Iris pigment epithelial cell (primary cell): ENCODE data around the gene DUSP5.

Source experiments
- DNase-seq: peaks from one replicate; pipeline ENCODE4 v3.0.0-alpha.2; 2011; ENCODE audit warnings: low read depth

DUSP5 gene

DNA sequence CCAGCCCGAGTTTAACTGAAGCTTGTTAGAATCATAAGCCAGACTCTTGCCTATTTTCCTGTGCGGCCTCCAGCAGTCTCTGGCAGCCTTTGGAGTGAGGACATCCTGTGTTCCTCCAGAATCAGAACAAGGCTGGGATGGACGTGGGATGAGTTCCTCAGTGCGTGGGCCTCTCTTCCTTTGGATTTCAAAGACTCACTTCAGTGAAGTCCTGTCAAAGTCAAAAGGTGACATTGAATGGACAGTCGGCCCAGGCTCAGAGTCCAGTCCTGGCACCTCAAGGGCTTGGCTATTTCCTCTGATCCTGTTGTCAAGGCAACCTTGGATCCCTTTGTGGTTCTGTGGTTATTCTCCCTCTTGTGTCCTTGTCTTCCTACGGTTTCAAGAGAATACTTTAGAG, 48.4 kb downstream of the DUSP5 start:
- no peak for DNase-seq

DNA sequence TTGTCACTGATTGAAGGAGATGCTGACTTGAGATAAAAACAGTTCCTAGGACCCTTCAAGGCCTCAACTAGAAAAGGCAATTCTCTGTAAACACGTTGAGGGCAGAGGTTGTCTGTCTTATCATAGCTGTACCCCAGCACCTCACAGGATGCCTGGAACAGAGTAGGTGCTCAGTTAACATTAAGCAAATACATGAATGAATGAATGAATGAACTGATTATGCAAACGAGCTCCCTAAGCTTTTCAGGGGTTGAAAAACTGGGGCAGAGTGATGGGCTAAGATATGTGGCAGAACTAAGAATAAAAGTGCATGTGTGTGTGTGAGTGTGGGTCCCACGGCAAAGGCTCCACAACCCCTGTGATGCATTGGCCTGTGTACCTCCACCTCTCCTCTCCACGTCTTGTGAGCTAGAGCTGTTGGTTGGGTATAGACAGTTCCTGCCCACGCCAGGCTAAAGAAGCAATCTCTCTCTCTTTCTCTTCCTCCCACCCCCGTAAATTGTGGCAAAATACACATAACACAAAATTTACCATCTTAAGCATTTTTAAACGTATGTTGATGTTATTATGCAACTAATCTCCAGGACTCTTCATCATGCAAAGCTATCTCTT, 48.9 kb downstream of the DUSP5 start:
- DNase-seq, result no peak

DNA sequence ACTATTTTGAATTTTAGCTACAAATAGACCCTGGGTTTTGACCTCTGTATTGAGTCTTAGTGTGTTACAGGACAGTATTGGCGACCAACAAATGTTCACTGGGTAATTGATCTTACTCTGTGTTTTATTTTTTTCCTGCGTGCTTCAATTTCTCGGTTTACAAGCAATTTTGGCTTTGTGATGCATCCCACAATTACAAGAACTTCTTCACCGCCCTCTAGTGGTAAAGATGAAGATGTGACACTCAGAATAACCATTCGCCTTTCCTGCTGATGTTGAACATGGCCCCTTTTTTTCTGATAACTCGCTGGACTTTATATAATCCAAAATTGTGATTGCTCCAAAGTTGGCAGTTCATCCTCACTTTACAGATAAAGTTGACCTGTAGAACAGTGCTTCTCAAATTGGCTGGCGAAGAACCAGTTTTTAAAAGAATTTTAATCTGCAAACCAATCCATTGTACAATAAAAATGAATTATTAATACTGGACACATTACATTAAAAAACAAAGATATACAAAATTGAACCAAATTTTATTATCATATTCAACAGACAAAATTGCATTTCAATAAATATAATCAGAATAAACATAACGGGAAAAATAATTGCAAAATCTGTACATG, 49.5 kb downstream of the DUSP5 start:
- DNase-seq, result peak; percentile 68

DNA sequence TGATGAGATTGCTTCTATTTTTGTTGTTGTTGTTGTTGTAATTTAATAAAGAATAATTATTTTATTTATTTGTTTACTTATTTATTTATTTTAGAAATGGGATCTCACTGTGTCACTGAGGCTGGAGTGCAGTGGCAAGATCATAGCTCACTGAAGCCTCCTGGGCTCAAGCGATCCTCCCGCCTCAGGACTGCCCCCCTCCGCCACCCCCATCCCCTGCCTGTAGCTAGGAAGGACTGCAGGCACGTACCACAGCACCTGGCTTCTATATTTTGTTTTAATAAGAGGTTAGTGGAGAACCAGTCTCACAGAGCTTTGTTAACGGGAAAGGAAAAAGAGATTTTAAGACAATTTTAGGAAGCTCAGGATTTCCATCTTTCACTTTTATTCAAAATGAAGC, 50.3 kb downstream of the DUSP5 start:
- DNase-seq, result no peak

DNA sequence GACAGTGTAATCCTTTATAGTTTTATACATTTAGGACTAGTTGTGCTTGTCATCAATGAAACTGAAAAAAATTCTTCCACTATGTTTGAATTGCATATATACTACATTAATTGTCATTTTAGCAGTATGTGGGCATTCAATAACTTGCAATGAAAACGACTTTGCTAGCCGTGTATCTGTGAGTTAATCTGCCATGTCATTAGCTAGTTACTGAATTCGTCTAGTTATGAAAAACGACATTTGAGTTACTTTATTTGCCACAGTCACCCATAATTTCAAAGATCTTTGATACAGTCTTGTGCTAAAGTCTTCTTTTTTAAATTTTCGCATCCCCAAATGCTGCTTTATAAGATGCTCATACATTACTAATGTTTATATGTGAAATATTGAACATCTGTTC, 51.5 kb downstream of the DUSP5 start:
- DNase-seq, result no peak

DNA sequence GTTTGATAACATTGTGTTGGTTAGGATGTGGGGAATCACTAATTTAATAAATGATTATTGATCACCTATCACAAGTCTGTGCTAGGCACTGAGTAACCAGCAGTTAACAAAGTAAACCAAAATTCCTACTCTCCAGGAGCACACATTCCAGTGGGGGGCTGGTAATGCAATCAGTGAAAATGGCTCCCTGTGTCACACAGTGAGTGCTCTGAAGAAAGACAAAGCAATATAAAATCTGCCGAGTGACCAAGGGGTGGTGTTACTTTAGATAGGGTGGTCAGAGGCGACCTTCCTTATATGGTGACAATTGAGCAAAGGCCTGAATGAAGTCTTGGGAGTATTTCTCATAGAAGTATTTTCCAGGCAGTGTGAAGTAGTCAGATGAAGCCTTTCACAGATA, 56.2 kb downstream of the DUSP5 start:
- no peak for DNase-seq

DNA sequence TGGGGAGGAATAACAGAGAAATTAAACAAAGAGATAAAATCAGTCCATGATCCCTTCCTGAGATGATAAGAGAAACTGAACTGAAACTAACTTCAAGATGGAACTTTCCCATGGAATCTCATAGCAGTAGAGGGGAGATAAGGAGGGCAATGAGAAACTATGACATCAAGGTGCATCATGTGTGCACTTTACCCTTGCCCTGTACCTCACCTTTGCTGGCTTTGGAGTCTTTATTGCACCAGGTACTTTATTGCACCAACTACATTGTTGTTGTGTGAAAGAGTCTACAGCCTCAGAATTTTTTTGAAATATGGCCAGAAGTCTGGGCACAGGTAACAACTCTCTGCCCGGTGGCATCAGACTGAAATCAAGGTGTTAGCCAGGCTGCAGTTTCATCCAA, 58.6 kb downstream of the DUSP5 start:
- no peak for DNase-seq

DNA sequence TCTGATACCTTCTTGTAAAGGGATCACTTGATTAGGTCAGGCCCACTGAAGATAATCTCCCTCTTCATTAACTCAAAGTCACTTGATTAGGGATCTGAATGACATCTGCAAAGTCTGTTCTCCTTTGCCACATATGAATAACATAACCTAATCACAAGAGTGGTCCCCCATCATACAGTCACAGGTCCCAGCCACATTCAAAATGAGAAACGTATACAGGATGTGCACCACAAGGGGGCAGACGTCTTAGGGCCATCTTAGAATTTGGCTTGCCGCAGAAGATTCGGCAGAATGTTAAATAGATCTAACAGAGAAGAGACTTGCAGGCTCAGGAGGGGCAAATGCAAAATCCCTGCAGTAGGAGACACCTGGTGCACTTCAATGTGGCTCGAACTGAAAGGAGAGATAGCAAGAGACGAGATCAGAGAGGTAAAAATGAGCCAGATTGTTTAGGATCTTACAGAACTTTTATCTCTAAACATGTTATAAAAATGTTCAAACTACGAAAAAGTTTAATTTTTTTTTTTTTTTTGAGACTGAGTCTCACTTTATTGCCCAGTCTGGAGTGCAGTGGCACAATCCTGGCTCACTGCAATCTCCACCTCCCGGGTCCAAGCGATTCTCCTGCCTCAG, 59.4 kb downstream of the DUSP5 start:
- peak; percentile 62 for DNase-seq

DNA sequence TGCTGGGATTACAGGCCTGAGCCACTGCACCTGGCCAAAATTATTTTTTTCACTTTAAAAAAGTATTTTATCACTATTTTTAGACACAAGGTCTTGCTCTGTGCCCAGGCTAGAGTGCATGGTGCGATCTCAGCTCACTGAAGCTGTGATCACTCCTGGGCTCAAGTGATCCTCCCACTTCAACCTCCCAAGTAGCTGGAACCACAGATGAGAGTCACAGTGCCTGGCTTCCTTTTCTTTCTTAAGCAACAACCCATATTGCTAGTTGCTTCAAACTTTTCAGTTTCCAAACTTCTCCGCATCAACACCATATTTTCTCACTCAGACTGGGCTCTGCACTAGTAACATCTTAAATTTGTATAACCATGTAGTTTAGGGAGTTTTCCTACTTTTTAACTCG, 60.3 kb downstream of the DUSP5 start:
- no peak for DNase-seq

DNA sequence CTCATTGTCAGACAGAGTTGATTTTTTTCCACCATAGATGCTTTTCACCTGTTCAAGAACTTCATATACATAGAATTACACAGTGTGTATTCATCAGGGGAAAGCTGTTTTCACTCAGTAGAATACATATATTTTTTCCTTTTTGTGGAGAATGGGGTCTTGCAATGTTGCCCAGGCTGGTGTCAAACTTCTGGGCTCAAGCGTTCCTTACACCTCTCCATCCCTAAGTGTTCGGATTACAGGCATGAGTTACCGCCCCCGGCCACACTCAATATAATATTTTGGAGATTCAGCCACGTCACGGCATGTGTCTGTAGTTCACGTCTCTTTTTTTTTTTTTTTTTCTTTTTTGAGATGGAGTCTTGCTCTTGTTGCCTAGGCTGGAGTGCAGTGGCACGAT, 62.3 kb downstream of the DUSP5 start:
- DNase-seq, result no peak
